ENCODE data around the gene MAGEA9.
"Not testable (repeated sequence)": the region's sequence is repeated elsewhere in the genome, so short reads cannot be mapped to it uniquely, and the experiment has no call there.

DNA sequence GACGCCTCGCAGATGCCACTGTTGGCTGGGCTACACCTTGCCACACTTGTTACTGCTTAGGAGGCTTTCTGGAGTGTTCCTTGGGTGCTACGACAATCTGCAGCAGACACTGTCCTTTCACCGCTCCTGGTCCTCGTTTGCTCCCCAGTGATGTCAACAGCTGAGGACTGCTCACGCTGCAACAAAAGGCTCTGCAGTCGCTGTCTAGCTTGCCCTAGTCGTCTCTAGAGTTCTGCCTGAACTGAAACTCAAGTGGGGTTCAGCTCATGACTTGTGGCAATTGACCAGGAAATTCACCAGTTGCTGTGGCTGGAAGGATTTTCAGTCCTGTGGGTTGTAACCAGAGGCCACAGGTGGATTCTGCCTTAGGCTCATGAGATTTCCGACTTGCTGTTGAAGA, 8.7 kb upstream of the MAGEA9 start:
- not testable (repeated sequence) for TF ChIP-seq SPI1 (IDR thresholded peaks at IDR 0.05; ENCODE audit: borderline replicate concordance, low read depth); GABPA (IDR thresholded peaks at IDR 0.05; ENCODE audit: low read depth)
- TF ChIP-seq, protein P1, sequence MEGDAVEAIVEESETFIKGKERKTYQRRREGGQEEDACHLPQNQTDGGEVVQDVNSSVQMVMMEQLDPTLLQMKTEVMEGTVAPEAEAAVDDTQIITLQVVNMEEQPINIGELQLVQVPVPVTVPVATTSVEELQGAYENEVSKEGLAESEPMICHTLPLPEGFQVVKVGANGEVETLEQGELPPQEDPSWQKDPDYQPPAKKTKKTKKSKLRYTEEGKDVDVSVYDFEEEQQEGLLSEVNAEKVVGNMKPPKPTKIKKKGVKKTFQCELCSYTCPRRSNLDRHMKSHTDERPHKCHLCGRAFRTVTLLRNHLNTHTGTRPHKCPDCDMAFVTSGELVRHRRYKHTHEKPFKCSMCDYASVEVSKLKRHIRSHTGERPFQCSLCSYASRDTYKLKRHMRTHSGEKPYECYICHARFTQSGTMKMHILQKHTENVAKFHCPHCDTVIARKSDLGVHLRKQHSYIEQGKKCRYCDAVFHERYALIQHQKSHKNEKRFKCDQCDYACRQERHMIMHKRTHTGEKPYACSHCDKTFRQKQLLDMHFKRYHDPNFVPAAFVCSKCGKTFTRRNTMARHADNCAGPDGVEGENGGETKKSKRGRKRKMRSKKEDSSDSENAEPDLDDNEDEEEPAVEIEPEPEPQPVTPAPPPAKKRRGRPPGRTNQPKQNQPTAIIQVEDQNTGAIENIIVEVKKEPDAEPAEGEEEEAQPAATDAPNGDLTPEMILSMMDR (IDR thresholded peaks at IDR 0.05; ENCODE audit: insufficient read depth, low read length) = not testable (repeated sequence)
- TF ChIP-seq, protein P2, sequence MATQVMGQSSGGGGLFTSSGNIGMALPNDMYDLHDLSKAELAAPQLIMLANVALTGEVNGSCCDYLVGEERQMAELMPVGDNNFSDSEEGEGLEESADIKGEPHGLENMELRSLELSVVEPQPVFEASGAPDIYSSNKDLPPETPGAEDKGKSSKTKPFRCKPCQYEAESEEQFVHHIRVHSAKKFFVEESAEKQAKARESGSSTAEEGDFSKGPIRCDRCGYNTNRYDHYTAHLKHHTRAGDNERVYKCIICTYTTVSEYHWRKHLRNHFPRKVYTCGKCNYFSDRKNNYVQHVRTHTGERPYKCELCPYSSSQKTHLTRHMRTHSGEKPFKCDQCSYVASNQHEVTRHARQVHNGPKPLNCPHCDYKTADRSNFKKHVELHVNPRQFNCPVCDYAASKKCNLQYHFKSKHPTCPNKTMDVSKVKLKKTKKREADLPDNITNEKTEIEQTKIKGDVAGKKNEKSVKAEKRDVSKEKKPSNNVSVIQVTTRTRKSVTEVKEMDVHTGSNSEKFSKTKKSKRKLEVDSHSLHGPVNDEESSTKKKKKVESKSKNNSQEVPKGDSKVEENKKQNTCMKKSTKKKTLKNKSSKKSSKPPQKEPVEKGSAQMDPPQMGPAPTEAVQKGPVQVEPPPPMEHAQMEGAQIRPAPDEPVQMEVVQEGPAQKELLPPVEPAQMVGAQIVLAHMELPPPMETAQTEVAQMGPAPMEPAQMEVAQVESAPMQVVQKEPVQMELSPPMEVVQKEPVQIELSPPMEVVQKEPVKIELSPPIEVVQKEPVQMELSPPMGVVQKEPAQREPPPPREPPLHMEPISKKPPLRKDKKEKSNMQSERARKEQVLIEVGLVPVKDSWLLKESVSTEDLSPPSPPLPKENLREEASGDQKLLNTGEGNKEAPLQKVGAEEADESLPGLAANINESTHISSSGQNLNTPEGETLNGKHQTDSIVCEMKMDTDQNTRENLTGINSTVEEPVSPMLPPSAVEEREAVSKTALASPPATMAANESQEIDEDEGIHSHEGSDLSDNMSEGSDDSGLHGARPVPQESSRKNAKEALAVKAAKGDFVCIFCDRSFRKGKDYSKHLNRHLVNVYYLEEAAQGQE (IDR thresholded peaks at IDR 0.05; ENCODE audit: insufficient replicate concordance, low read depth) = not testable (repeated sequence)

Data from HL-60 (cell line).